Mammary epithelial cell (primary cell): ENCODE measurements around the gene PPARG.

Experiments
- EZH2 ChIP-seq: IDR thresholded peaks from 2 replicates; pipeline ENCODE4 v1.6.1; 2012; ENCODE audit warnings: low read length, inconsistent platforms, borderline replicate concordance
- TF ChIP-seq, protein P1 (sequence below), 2 donors: IDR thresholded peaks in 1 of 2; conservative IDR thresholded peaks in 1 of 2; 2 replicates each; pipeline ENCODE4 v1.5.1; 2011 to 2012; ENCODE audit warnings: inconsistent platforms in 2 of 2, low read length in 2 of 2, mild to moderate bottlenecking in 2 of 2, control low read depth in 1 of 2, low read depth in 1 of 2; ENCODE audit not compliant: insufficient read depth in 1 of 2; ENCODE audit errors: extremely low read depth in 1 of 2

DNA sequence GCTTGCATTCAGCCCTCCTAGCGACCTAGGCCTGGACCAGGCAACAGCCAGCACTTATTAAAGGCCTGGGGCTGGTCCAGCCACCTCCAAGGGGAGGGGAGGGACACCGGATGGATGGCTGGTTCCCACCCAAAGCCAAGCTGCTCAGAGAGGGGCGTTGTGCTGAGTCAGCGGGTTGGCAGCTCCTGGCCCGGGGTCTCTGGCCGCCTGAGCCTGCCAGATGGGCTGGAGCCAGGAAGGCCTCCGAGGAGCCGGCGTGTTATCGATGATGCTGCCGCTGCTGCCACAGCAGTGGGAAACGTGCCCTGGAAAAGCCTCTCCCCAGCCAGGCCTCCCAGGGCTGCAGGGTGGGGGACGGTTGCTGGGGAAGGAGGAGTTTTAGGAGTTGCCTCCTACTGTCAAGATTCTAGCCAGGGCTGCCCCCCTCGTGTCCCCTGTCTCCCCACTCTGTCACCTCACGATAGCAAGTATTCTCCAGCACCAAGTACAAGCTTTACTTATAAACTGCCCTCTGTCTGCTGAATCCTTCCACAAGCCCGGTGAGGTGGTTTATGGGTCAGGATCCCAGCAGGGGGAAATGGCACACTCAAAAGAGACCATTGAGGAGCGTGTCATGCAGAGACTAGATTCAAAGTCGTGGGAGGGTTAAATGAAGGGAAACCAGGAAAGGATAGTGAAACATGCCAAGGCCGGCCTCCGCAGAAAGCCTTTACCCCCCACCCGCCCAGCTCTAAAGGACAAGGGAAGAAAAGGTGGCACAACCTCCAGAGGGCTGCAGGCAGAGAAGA lies 152.3 kb downstream of the PPARG start:
- TF ChIP-seq, protein P1, sequence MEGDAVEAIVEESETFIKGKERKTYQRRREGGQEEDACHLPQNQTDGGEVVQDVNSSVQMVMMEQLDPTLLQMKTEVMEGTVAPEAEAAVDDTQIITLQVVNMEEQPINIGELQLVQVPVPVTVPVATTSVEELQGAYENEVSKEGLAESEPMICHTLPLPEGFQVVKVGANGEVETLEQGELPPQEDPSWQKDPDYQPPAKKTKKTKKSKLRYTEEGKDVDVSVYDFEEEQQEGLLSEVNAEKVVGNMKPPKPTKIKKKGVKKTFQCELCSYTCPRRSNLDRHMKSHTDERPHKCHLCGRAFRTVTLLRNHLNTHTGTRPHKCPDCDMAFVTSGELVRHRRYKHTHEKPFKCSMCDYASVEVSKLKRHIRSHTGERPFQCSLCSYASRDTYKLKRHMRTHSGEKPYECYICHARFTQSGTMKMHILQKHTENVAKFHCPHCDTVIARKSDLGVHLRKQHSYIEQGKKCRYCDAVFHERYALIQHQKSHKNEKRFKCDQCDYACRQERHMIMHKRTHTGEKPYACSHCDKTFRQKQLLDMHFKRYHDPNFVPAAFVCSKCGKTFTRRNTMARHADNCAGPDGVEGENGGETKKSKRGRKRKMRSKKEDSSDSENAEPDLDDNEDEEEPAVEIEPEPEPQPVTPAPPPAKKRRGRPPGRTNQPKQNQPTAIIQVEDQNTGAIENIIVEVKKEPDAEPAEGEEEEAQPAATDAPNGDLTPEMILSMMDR (conservative IDR thresholded peaks at IDR 0.05 in 1 of 2, IDR thresholded peaks at IDR 0.05 in 1 of 2; ENCODE audit: extremely low read depth in 1 of 2, insufficient read depth in 1 of 2, low read depth in 1 of 2, low read length in 2 of 2) = no peak
- TF ChIP-seq EZH2 = no peak
